NCI-H1930 (cell line): ENCODE measurements around the gene PHLDA3.

Experiments
- DNase-seq, 2 experiments: peaks; one replicate each; lab custom pipeline; 2025; lab: John Stamatoyannopoulos, UW

The PHLDA3 gene

GRCh38 chr1:201468844-201469644, at the start of gene PHLDA3:
PHLDA3 (minus strand) TSS chr1:201469188; CDS start chr1:201468786, 402 bp downstream.
- DNase-seq, result peak; percentile 52 to 68

DNA sequence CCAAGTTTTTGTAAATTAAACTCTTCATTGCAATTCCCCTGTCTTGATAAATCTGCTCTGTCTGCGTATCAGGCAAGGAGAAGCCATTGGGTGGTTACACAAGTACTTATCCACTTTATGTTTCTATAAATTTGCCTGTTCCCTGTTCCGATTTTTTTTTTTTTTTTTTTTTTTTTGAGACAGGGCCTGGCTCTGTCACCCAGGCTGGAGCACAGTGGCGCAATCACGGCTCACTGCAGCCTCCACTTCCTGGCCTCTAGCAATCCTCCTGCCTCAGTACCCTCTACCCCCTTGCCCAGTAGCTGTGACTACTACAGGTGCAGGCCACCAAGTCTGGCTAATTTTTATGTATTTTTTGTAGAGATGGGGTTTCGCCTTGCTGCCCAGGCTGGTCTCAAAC, 49.1 kb upstream of the PHLDA3 start:
- no peak for DNase-seq

- DNase-seq, result no peak
Observed at GRCh38 chr1:201517631-201518030, 48.6 kb upstream of the PHLDA3 start.

DNA sequence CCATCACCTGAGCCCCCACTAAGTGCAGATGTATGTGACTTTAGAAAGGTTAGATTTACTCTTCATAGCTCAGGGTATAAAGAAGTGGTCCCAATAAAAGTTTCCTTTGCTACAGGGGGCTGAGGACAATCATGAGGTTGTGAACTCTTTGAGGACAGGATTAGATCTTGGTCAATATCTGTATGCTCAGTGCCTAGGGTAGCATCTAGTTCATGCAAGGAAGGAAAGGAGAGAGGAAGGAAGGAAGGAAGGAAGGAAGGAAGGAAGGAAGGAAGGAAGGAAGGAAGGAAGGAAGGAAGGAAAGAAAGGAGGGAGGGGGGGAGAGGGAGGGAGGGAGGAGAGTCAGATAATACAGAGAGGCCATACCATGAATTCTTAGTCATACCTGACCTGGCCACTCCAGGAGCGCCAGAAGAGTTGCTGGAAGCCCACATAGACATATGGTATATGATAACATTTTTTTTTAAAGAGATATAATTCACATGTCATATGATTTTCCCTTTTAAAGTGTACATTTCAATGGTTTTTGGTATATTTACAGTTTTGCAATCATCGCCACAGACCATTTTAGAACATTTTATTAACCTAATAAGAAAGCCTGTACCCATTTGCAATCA, 47.6 kb upstream of the PHLDA3 start:
- no peak for DNase-seq

GRCh38 chr1:201515895-201516294, 46.9 kb upstream of the PHLDA3 start:
- no peak for DNase-seq

DNA sequence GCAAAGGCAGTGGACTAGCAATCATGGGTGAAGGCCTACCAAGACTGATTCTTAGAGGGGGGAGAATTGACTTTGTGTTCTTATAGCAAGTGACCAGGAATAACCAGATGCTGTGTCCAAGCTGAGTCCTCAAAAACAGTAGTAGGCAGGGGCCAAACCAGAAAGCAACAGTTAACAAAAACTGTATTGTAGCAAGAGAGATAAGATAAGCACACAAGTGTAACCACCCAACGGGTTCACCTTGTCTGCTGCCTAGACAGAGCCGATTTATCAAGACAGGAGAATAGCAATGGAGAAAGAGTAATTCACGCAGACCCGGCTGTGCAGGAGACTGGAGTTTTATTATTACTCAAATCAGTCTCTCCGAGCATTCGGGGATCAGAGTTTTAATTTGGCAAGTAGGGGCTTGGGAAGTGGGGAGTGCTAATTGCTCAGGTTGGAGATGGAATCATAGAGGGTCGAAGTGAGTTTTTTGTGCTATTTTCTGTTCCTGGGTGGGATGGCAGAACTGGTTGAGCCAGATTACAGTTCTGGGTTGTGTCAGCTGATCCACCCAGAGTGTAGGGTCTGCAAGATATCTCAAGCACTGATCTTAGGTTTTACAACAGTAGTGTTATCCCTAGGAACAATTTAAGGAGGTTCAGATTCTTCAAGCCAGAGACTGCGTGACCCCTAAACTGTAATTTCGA, 46.2 kb upstream of the PHLDA3 start:
- DNase-seq, result no peak

DNA sequence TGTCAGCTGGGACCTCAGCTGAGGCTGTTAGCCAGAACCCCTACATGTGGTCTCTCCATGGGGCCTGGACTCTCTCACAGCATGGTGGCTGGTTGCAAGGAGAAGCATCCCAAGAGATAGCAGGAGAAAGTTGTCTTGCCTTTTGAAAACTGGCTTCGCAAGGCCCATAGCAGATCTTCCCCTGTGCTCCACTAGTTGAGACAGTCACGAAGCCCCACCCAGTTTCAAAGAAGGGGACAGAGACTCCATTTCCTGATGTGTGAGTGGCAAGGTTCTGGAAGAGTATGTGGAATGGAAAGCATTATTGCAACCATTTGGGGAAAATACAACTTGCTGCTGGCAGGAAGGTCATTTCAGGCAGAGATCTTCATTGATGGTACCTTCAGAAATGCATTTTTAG, 45.5 kb upstream of the PHLDA3 start:
- no peak for DNase-seq

GRCh38 chr1:201513498-201514243, 44.7 kb upstream of the PHLDA3 start:
- DNase-seq, result no peak

DNA sequence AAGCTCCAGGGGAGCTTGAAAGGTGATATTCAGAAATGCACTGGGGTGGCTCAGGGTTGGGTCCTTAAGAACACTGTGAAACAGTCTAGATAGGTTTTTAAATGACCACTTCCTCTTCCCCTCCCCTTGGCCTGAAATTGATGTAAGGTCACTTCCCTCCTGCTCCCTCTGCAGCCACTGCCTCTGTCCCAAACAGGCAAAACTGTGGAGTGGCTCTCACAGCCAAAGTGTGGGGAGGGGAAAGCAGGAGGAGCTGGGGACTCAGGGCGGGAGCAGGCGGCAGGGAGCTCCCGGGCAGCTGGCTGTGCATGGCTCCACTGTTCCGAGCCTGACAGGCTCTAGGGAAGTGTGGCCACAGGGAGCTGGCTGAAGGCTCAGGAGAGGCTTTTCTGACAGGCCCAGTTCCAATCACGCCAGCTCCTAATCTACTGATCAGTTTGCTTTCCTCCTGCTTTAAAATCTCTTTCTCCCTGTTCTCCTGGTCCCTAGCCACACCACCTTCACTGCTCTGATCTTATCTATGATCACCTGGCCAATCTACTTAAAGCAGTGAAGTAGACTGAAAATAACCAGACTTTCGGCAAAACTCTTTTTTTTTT, 43.1 kb upstream of the PHLDA3 start:
- DNase-seq, result no peak

DNA sequence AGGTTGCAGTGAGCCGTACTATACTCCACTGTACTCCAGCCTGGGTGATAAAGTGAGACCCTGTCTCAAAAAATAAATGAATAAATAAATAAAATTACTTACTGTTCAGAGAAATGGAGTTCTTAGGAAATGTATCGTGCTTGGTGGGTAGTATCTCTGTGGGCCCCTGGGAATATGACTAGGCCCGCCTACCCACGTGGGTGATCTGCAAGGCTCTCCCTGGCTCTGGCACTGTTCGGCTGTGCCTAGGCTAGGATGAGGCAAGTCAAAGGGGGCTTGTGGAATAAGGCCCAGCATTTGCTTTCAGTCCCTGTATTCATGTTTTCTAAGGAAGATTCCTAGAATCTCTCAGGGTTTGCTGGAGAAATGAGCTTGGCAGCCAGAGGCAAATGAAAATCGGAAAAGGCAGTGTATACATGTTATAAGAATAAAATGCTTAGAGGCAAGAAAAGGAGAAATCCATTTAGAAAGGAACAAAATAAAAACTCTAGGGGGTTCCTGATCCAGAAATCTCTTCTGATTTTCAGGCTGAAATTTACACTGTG, 42.5 kb upstream of the PHLDA3 start:
- DNase-seq, result no peak

DNA sequence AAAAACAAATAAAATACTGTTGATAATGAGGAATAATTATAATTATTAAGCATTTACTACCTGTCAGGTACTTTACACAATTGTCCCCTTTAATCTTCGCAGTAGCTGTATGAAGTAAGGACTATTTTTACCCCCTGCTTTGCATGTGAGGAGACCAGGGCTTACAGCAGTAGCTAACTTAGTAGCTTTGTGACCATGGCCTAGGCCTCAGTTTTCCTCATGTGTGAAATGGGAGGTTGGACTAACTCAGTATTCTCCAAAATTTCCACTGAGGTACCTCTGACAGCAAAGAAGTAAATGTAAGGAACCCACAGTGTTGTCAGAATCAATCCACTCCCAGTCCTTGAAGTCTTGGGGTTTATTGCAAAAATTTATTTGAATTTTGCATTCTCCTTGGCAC, 41.7 kb upstream of the PHLDA3 start:
- no peak for DNase-seq

DNA sequence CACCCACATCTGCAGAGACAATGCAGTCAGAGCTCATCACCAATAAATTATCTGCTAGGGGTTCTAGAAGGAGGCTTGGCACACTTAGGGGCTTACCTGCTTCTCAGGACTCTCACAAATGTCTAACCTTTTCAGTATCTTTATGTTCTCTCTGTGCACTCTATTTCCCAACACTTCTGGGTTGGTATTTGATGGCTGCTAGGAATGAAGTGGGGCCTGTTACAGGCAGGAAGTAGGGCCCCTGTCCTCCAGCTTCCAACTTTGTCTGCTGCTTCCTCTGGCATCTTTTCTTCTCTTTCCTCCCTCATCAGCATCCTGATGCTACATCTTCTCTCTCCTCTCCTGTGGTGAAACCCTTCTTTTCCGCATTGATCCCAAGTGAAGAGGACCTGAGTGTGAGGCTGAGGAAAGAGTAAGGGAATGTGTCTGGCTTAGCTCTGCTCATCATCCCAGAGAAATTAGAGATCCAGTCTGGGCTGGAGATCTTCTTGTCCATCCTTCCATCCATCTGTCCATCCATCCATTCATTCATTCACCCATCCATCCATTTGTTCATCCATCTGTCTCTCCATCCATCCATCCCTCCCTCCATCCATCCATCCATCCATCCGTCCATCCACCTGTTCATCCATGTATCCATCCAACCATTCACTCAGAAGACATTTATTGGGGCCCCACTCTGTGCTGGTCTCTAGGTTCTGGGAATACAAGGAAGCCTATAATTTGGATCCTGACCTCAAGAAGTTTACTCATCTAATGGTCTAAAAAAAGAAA, 40.8 kb upstream of the PHLDA3 start:
- no peak for DNase-seq

GRCh38 chr1:201508809-201509208, 39.8 kb upstream of the PHLDA3 start:
- no peak for DNase-seq

GRCh38 chr1:201507360-201507675, 38.3 kb upstream of the PHLDA3 start:
- DNase-seq, result no peak

DNA sequence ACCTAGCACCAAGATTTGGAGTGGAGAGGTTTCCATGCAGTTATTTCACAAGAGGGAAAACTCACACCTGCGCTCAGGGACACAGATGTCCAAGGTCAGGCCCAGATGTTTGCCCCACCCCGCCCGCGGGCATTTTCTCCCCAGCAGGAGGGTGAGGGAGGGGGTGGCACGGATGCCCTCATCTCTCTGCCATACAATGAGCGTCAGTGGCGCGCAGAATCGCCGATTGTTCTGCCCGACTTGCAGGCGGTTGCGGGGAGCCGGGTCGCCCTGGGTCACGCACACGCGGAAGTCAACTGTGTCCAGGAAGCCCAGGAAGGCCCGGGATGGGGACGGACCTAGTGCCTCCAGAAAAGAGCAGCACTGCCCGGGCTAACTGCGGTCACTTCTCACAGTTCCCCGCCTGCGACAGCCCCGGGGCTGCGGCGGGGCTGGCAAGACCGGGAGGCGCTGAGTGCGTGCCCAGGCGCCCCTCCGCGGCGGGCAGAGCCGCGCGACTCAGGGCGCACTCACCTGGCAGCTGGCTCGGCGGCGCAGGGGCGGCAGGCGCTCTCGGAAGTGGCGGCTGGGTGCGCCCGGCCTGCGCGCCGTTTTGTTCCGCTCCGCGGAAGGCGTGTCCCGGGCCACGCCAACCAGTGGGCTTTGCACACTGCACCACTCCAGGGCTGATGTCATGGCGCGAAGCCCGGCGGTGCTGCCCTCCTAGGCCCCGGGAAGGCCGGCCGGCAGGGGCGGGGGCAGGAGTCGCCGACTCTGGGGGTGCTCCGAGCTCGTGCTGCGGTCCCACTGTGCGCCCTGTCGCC, 37.8 kb upstream of the PHLDA3 start, which contains the start of gene CSRP1:
CSRP1 (minus strand) TSS at position 567 of the 803 bp plus-strand sequence. CDS start 10,820 bp downstream, outside the sequence.
- peak; percentile 67 to 74 for DNase-seq

- no peak for DNase-seq
Observed at GRCh38 chr1:201506092-201506491, 37.1 kb upstream of the PHLDA3 start.

DNA sequence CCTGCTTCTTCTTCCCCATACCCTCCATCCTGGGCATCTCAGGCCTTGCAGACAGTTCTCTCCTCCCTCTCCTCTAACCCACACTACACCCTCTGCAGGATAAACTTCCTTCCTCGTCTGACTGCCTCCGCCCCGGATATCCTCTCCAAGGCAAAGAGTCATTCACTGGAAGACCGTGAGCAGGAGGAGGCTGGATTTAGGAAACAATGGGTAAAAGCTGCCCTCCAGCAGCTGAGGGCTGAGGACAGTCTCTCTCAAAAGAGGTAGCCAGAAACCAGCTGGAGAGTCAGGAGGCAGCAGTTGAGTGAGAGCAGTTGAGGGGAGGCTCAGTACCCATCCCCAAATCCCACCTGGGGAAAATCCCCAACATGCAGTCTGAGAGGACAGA, 36.5 kb upstream of the PHLDA3 start:
- no peak for DNase-seq

DNA sequence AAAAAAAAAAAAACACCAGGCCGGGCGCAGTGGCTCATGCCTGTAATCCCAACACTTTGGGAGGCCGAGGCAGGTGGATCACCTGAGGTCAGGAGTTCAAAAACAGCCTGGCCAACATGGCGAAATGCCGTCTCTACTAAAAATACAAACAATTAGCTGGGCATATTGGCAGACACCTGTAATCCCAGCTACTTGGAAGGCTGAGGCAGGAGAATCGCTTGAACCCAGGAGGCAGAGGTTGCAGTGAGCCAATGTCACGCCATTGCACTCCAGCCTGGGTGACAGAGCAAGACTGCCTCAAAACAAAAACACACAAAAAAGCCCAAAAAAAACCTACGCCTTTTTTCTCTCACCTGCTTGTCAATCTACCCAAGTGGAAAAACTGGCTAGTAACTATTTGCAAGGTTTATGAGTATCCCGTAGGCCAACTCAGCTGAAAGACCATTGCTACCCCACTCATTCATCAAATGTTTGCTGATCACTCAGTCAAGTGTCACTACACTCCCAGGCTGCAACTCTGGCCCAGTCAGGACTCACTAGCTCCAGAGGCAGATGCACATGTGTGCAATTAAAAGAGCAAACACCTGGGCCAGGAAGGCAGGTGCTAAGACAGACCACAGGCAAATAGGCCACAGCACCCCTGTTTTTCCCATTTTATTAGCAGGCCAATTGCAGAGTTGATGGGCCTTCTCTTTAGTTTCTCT, 36.0 kb upstream of the PHLDA3 start:
- no peak for DNase-seq

DNA sequence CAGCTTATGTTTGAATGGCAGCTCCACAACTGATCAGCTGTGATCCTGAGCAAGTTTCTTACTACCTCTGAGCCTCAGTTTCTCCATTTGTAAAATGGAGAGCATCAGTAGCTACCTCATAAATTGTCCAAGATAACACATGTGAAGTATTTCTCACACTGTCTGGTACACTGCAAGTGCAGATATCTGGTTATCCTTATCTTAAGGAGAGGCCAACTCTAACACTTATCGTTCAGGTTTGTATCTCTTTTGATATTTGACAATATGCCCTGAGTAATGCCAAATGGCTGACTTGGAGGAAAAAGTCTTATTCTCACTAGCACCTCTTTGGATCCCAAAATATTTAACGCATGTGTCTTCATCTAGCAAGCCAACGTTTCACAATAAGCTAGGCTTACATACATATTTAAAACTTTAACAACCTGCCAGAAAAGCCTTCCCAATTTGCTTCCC, 35.2 kb upstream of the PHLDA3 start:
- DNase-seq, result no peak
